Skeletal muscle tissue (tissue), 2 donors: Measurements from ENCODE around the gene RAPGEFL1. TPM values are rescaled to one million over a fixed set of nuclear protein-coding genes. Genes with fewer than 3 reads are reported as not detected.

Experiments
- small RNA-seq: library from RNA; depleted of rRNA; stranded (forward); fragments of <200 nt; gene quantifications from one replicate; pipeline ENCODE3, GENCODE V24; 2014
- total RNA-seq: library from RNA; depleted of rRNA; stranded (reverse); fragments of >200 nt; gene quantifications from one replicate; pipeline ENCODE4 v1.2.3, GENCODE V29; 2014

Gene RAPGEFL1
- total RNA-seq, 1 donor from 2014 or later = 1.0 TPM

Small RNA genes within 50 kb of the gene (small RNA-seq; reads per million reads assigned to genes)
- gene MIR6867 = not detected

Other genes with a start within 250 kb of the RAPGEFL1 start
- 37.1 TPM for gene ORMDL3, start 249.9 kb upstream of the RAPGEFL1 start, total RNA-seq
- not detected for gene LRRC3C, start 249.7 kb upstream of the RAPGEFL1 start, total RNA-seq
- not detected for gene GSDMA, start 214.5 kb upstream of the RAPGEFL1 start, total RNA-seq
- gene PSMD3, start 196.7 kb upstream of the RAPGEFL1 start, total RNA-seq = 56.4 TPM
- 0.52 TPM for gene CSF3, start 162.0 kb upstream of the RAPGEFL1 start, total RNA-seq
- 25.6 TPM for gene MED24, start 123.1 kb upstream of the RAPGEFL1 start, total RNA-seq
- 30.8 TPM for gene THRA, start 114.5 kb upstream of the RAPGEFL1 start, total RNA-seq
- gene NR1D1, start 76.9 kb upstream of the RAPGEFL1 start, total RNA-seq = 1.0 TPM
- 53.8 TPM for gene MSL1, start 55.5 kb upstream of the RAPGEFL1 start, total RNA-seq
- 21.4 TPM for gene CASC3, start 36.9 kb upstream of the RAPGEFL1 start, total RNA-seq
- gene WIPF2, start 41.8 kb downstream of the RAPGEFL1 start, total RNA-seq = 5.7 TPM
- 4.2 TPM for gene CDC6, start 110.4 kb downstream of the RAPGEFL1 start, total RNA-seq
- gene RARA, start 131.7 kb downstream of the RAPGEFL1 start, total RNA-seq = 17.2 TPM
- gene GJD3, start 187.3 kb downstream of the RAPGEFL1 start, total RNA-seq = 0.52 TPM
- 21.4 TPM for gene TOP2A, start 240.4 kb downstream of the RAPGEFL1 start, total RNA-seq